Measurements from ENCODE around the gene PIP5K1C.

- no peak for TF ChIP-seq CTCF (IDR thresholded peaks at IDR 0.05; ENCODE audit: borderline replicate concordance, extremely low read depth, low read length, poor library complexity, severe bottlenecking)
- no peak for TF ChIP-seq EZH2 (IDR thresholded peaks at IDR 0.05; ENCODE audit: borderline replicate concordance, low read depth, low read length, severe bottlenecking)
Observed at GRCh38 chr19:3736106-3736724, 35.9 kb upstream of the PIP5K1C start.
